Memory B cell (primary cell): ENCODE data around the gene KRTAP10-3.
"Not testable (repeated sequence)": the region's sequence is repeated elsewhere in the genome, so short reads cannot be mapped to it uniquely, and the experiment has no call there.

ENCODE experiments used
- ATAC-seq: fragments of 150-1000 bp; cut with Tn5 transposase; 2 replicates; pipeline ENCODE4 v1.10.0; 2021; ENCODE audit warnings: low read depth, mild to moderate bottlenecking, moderate library complexity
- DNase-seq, 2 donors: peaks; one replicate each; pipeline ENCODE4 v3.0.0; 2022; ENCODE audit warnings: low spot score in 2 of 2
- H3K27ac Mint-ChIP-seq: one replicate; pipeline ENCODE4 v1.8.0; 2022; ENCODE audit warnings: mild to moderate bottlenecking, moderate library complexity, mixed read lengths
- H3K27me3 Mint-ChIP-seq: one replicate; pipeline ENCODE4 v1.8.0; 2022; ENCODE audit warnings: mixed read lengths
- H3K36me3 Mint-ChIP-seq: one replicate; pipeline ENCODE4 v1.8.0; 2022; ENCODE audit warnings: mild to moderate bottlenecking, mixed read lengths
- H3K4me1 Mint-ChIP-seq: one replicate; pipeline ENCODE4 v1.8.0; 2022; ENCODE audit warnings: mixed read lengths
- H3K4me3 Mint-ChIP-seq: one replicate; pipeline ENCODE4 v1.8.0; 2022; ENCODE audit warnings: mild to moderate bottlenecking, moderate library complexity, mixed read lengths
- H3K9me3 Mint-ChIP-seq: one replicate; pipeline ENCODE4 v1.8.0; 2022; ENCODE audit warnings: mixed read lengths

Gene KRTAP10-3

DNA sequence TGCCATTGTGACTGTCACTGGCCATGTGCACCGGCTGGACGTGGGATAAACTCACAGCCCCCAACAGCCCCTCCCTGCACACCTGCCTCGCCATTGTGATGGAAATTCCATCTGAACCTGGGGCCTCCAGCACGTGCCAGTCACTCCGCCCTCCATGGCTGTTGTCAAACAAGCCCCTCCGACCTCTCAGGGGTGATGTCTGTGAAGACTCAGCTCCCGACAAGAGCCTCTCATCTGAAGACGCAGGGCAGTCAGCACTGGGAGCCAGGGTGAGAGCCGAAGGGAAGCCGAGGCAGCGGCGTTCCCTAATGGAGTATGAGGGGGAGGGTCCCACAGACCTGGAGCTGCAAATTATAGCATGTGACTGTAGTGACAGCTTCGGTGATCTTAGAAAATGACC, 5.9 kb downstream of the KRTAP10-3 start:
- H3K27me3 Mint-ChIP-seq: peaks cover 27% of the 10 kb centered on the region
- ATAC-seq (no peak), DNase-seq (no peak)
- H3K27ac Mint-ChIP-seq: no peak overlapping the region
- H3K4me3 Mint-ChIP-seq: no peak overlapping the region
- H3K4me1 Mint-ChIP-seq: peaks cover 7% of the 10 kb centered on the region
- peaks cover 5% of the 10 kb centered on the region for H3K36me3 Mint-ChIP-seq
- H3K9me3 Mint-ChIP-seq: peaks cover 2% of the 10 kb centered on the region

DNA sequence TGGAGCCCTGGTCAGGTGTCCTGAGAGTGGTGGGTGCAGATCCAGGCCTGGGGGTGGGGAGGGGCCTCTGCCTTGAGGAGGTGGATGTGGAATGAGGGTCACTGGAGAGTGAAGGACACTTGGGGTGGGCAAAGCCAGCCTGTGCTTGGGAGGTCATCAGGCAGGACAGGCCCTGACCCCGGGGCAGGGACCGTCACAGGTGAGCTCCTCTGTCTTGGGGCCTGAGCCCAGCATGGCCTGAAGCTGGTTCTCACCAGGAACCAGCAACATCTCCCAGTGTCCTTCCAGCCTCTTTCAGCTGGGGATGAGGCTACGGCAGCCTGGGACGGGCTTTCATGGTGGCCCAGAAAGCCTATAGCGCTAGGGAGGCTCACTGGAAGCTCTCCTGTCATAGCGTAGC, 6.5 kb downstream of the KRTAP10-3 start:
- H3K4me1 Mint-ChIP-seq: peaks cover 9% of the 10 kb centered on the region
- peaks cover 8% of the 10 kb centered on the region for H3K36me3 Mint-ChIP-seq
- no peak overlapping the region for H3K4me3 Mint-ChIP-seq
- DNase-seq: no peak
- peaks cover 6% of the 10 kb centered on the region for H3K9me3 Mint-ChIP-seq
- peaks cover 26% of the 10 kb centered on the region for H3K27me3 Mint-ChIP-seq
- ATAC-seq: no peak
- H3K27ac Mint-ChIP-seq: no peak overlapping the region

DNA sequence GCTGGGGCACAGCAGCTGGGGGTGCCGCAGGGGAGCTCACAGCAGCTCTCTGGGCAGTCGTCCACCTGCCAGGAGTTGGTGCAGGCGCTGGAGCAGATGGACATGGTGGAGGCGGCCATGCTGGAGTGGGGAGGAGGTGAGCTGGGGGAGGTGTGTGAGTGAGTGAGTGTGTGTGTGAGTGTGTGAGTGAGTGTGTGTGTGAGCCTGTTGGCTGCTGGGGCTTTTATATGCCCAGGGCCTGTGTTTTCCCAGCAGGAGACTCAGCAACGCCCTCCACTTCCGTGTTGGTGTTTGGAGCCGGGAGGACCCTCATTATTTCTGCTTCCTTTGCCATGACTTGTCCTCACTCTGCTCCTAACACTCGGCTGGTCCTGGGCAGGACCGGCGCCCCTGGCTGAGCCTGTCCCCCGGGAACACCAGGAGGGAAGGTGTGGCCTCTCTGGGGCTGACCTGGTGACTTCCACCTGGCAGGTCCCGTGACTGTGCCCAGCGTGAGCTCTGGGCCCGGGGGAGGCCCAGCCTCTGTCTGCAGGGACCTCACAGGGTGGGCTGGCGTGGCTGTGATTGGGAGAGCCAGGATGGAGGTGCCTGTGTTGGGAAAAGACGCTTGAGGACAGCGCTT, 7.1 kb downstream of the KRTAP10-3 start, which contains the start of gene KRTAP10-2:
TSS of gene KRTAP10-2 (minus strand) at position 166 of the 622 bp plus-strand sequence. CDS start at position 119, 47 bp downstream.
- DNase-seq (no peak), ATAC-seq (no peak)
- Mint-ChIP-seq H3K4me3 (no peak within 1 kb of the TSS), H3K27me3 (peaks cover 26% of the 10 kb centered on the region), H3K4me1 (peaks cover 9% of the 10 kb centered on the region), H3K27ac (no peak within 1 kb of the TSS), H3K9me3 (peaks cover 13% of the 10 kb centered on the region), H3K36me3 (peaks cover 13% of the 10 kb centered on the region)

DNA sequence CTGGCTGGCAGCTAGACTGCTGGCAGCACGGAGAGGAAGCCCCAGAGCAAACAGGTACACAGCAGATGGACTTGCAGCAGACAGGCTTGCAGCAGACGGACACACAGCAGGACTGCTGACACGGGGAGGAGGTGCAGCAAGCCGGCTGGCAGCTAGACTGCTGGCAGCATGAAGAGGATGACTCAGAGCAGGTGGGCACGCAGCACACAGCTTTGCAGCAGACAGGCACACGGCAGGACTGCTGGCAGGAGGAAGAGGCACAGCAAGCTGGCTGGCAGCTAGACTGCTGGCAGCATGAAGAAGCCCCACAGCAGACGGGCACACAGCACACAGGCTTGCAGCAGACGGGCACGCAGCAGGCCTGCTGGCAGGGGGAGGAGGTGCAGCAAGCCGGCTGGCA, 7.8 kb downstream of the KRTAP10-3 start:
- H3K27me3 Mint-ChIP-seq: peaks cover 26% of the 10 kb centered on the region
- ATAC-seq (no peak), DNase-seq (no peak)
- peaks cover 9% of the 10 kb centered on the region for H3K4me1 Mint-ChIP-seq
- H3K36me3 Mint-ChIP-seq: peaks cover 11% of the 10 kb centered on the region
- H3K9me3 Mint-ChIP-seq: peaks cover 13% of the 10 kb centered on the region
- H3K27ac Mint-ChIP-seq: no peak overlapping the region
- H3K4me3 Mint-ChIP-seq: no peak overlapping the region

DNA sequence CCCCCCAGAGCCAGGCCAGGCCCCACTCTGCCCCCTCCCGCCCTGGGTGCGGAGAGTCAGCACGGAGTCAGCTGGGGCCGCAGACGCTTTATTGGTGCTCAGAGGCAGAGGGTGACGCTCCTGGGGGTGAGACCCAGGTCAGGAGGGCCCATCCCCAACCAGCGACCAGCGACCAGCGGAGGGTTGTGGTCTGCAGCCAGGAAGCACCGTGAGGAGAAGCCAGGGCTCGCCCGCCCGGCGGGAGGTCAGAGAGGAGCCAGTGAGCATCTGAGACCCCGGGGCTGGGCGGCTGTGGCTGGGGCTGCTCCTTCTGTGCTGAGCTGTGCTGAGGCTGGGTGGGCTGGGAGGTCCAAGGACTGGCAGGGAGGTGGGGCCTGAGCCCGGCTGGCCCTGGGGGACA, 8.3 kb downstream of the KRTAP10-3 start:
- not testable (repeated sequence) for H3K27ac Mint-ChIP-seq, DNase-seq, ATAC-seq, H3K4me1 Mint-ChIP-seq, H3K4me3 Mint-ChIP-seq
- peaks cover 11% of the 10 kb centered on the region for H3K36me3 Mint-ChIP-seq
- peaks cover 17% of the 10 kb centered on the region for H3K9me3 Mint-ChIP-seq
- H3K27me3 Mint-ChIP-seq: peaks cover 26% of the 10 kb centered on the region

DNA sequence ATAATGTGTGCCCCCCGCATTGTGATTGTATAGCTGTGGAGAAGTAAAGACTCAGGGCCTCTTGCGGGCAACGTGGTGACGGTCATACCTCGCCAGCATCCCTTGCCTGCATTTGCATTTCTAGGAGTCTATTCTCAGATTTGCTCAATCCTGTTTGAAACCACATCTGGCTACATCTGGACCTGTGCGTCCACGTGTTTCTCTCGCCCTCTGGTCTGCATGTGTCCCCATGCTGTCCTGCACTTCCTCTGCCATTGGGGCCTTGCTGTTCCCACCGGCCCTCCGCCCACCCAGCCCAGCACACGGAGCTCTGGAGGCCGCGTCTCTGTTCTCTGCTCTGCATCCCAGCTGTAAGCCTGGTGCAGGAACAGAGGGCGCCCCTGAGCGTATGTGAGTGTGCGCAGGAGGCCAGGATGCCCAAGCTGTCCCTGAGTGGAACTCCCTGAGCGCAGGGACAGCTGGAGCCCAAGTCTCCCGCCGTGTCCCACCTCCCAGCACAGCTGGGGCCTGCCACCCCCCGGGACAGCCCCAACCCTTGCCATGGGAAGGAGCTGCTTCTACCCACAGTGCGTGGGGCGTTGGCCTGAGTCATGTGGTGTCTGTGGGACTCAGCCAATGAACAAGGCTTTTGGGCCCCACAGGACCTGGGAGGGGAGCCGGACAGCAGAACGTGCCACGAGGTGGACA, 8.9 kb downstream of the KRTAP10-3 start:
- no peak overlapping the region for H3K4me3 Mint-ChIP-seq
- no peak overlapping the region for H3K27ac Mint-ChIP-seq

DNA sequence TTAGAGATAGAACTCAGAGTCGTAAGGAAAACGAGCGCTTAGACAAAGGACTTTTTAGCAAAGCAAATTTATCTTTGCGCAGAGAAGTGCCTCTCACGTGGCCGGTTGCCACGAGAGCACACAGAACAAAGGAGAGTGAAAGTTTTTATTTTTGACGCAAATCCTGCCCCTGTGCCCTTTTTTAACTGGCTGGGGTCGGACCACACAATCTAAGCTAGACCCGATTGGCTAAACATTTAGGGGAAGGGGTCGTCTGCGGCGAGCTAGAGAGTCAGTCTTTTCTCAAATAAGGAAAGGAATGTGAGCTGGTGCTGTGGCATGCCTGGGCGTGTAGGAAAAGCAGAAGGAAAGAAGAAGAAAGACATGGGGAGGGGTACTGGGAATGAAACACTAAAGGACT, 9.7 kb downstream of the KRTAP10-3 start:
- Mint-ChIP-seq H3K4me3 (no peak overlapping the region), H3K27ac (no peak overlapping the region), H3K27me3 (peaks cover 20% of the 10 kb centered on the region), H3K36me3 (peaks cover 11% of the 10 kb centered on the region), H3K9me3 (peaks cover 18% of the 10 kb centered on the region), H3K4me1 (peaks cover 9% of the 10 kb centered on the region)
- ATAC-seq (no peak), DNase-seq (no peak)

More for the DNA sequence above, 8.9 kb downstream of the KRTAP10-3 start:
- Mint-ChIP-seq H3K36me3 (peaks cover 11% of the 10 kb centered on the region), H3K27me3 (peaks cover 24% of the 10 kb centered on the region), H3K9me3 (peaks cover 18% of the 10 kb centered on the region), H3K4me1 (peaks cover 9% of the 10 kb centered on the region)
- DNase-seq: no peak
- no peak for ATAC-seq

DNA sequence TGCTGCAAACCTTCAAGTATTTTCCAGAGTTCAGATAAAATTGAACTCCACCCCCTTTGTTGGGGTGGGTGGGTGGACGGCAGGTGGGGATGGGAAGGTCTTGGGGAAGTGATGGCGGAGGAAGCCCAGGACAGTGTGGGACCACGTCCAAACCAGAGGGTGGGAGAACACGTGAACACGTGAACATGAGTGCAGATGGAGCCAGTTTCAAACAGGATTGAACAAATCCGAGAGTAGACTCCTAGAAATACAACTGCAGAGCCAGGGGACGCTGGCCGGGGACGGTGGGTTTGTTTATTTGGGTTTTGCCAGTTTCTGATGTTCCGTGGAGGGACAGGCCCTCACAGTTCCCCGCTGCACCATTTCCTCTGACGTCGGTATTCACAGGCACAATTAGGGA, 10.2 kb downstream of the KRTAP10-3 start:
- H3K27ac Mint-ChIP-seq: no peak overlapping the region
- ATAC-seq: no peak
- peaks cover 18% of the 10 kb centered on the region for H3K9me3 Mint-ChIP-seq
- H3K4me1 Mint-ChIP-seq: peaks cover 9% of the 10 kb centered on the region
- DNase-seq: no peak
- H3K36me3 Mint-ChIP-seq: peaks cover 11% of the 10 kb centered on the region
- peaks cover 20% of the 10 kb centered on the region for H3K27me3 Mint-ChIP-seq
- no peak overlapping the region for H3K4me3 Mint-ChIP-seq

DNA sequence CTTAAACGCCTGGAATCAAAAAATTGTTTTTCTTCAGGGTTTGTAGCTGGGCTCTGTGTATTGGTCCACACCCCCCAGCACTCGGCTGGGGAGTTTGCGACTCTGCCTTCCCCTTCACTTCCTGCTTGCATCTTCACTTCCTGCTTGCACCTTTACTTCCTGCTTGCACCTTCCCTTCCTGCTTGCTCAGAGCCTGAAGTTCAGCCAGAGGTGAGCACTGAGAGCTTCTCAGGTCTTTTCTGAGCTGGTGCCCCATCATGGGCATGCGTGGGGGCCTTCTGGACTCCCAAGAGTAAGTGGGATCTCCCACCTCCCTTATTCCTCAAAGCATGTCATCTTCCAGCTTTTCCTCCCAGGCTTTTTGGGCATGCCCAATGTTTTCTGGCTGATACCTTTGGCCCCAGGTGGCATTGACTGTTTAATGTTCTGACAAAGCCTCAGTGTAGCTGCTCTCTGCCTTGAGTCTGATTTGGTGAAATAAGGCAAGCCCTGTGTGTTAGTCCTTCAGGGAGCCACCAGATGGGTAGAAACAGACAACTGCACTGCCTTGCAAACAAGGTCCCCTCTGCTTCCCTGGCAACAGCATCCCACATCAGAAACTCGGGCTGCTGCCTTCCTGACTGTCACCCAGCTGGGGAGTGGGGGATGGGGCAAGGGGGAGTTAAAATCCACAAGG, 10.8 kb downstream of the KRTAP10-3 start:
- Mint-ChIP-seq H3K9me3 (peaks cover 18% of the 10 kb centered on the region), H3K27me3 (peaks cover 20% of the 10 kb centered on the region), H3K27ac (no peak overlapping the region), H3K36me3 (peaks cover 11% of the 10 kb centered on the region), H3K4me3 (no peak overlapping the region), H3K4me1 (peaks cover 9% of the 10 kb centered on the region)
- ATAC-seq (no peak), DNase-seq (no peak)

DNA sequence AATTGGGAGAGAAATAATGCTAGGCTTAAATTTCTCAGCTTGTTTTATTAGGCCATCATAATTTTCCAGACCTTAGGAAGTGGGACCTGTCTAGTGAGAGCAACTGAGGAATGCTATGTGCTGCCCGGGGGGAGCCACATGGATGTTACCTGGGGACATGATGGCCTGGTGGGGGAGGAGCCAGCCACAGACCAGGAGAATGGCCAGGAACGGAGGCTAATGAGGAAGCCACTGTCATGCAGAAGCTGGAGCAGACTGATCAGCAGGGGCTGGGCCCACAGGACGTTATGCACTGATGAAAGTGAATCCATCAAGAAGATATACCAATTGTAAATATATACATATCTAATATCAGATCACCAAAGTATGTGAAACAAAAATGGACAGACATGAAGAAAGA, 14.0 kb downstream of the KRTAP10-3 start:
- Mint-ChIP-seq H3K27me3 (peaks cover 16% of the 10 kb centered on the region), H3K36me3 (peaks cover 11% of the 10 kb centered on the region), H3K27ac (no peak overlapping the region), H3K4me3 (no peak overlapping the region), H3K9me3 (peaks cover 18% of the 10 kb centered on the region), H3K4me1 (peaks cover 5% of the 10 kb centered on the region)
- DNase-seq: no peak
- ATAC-seq: no peak

DNA sequence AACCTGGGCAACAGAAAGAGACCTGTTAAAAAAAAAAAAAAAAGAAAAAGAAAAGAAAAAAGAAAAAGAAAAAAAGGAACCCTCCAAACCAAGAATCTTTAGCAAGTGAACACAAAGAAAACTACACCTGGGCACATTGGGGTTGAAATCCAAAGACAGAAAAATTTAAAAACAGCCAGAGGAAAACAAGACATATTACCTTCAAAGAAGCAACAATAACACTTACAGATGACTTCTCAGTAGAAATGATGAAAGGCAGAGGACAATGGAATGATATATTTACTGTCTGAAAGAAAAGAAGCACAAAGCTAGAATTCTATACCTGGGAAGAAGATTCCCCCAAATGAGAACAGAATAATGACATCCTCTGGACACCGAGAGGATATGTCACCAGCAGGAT, 15.9 kb downstream of the KRTAP10-3 start:
- H3K27ac Mint-ChIP-seq: no peak overlapping the region
- H3K4me1 Mint-ChIP-seq: peaks cover 4% of the 10 kb centered on the region
- H3K27me3 Mint-ChIP-seq: peaks cover 13% of the 10 kb centered on the region
- ATAC-seq (no peak), DNase-seq (no peak)
- H3K4me3 Mint-ChIP-seq: no peak overlapping the region
- H3K9me3 Mint-ChIP-seq: peaks cover 16% of the 10 kb centered on the region
- H3K36me3 Mint-ChIP-seq: peaks cover 10% of the 10 kb centered on the region

DNA sequence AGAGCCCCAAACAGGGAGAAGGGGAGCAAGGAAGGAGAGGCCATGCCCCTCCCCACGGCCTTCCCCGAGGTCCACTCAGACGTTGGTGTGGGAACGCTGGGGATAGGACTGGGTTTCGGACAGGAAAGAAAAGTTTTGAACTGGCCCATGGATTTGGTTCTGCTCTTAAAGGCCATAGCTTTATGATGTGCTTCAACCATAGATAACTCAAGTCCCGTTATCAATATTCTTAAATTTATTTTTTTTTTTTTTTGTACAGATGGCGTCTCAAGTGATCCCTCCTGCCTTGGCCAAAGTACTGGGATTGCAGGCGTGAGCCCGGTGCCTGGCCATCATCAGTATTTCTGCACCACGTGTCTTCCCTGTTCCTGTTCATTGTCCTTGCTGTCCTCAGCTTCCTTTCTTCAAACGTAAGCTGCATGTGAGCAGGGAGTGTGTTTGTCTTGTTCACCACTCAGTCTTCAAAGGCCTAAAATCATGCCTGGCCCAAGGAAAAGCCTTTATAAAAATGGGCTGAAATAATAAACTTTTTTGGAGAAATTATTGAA, 17.8 kb downstream of the KRTAP10-3 start:
- no peak overlapping the region for H3K27ac Mint-ChIP-seq
- H3K9me3 Mint-ChIP-seq: peaks cover 5% of the 10 kb centered on the region
- ATAC-seq (no peak), DNase-seq (no peak)
- no peaks in the 10 kb centered on the region for H3K36me3 Mint-ChIP-seq
- no peaks in the 10 kb centered on the region for H3K4me1 Mint-ChIP-seq
- no peak overlapping the region for H3K4me3 Mint-ChIP-seq
- peaks cover 15% of the 10 kb centered on the region for H3K27me3 Mint-ChIP-seq

DNA sequence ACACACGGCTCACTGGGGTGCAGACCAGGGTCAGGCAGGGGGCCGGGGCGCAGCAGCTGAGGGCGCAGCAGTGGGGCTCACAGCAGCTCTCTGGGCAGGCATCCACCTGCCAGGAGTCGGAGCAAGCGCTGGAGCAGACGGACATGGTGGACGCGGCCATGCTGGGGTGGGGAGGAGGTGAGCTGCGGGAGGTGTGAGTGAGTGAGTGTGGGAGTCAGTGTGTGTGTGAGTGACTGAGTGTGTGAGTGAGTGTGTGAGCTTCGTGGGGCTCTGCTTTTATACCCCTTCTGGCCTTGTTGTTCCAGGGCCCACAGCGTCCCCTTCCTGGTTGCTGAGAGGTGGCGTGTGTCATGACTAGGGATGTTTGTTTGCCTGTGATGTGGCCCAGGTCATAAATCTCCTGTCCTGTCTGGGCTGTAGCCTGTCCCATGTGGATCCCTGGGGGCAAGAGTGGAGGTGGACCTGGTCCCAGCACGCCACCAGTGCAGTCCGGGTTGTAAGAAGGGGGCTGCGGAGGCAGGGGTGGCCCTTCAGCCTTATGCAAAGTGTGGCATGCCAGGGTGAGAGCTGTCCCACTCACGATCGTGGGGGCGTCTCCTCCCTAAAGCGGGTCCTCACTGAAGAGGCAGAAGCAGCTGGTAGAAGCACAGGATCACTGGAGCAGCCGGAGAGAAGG, 18.5 kb downstream of the KRTAP10-3 start, which contains the start of gene KRTAP10-1:
TSS of gene KRTAP10-1 (minus strand) at position 205 of the 676 bp plus-strand sequence. CDS start at position 160, 45 bp downstream.
- DNase-seq (peak in 1 of 2 donors; percentile 8), ATAC-seq (no peak)
- Mint-ChIP-seq H3K27ac (no peak within 1 kb of the TSS), H3K36me3 (no peaks in the 10 kb centered on the region), H3K4me3 (no peak within 1 kb of the TSS), H3K4me1 (no peaks in the 10 kb centered on the region), H3K27me3 (peaks cover 15% of the 10 kb centered on the region), H3K9me3 (no peaks in the 10 kb centered on the region)
